GM18507 (cell line): ENCODE measurements around the gene ZEB2.
A peak's percentile ranks its signal among the peaks of the same experiment; 100 is the strongest.

Experiments used
- DNase-seq: peaks from one replicate; pipeline ENCODE4 v3.0.0; 2011; ENCODE audit warnings: low read depth; ENCODE audit not compliant: insufficient read length; ENCODE audit errors: extremely low spot score
- FAIRE-seq: peaks from 2 replicates; lab custom pipeline; 2011; peaks lifted over from hg19 to GRCh38; lab: Jason Lieb, UNC

The ZEB2 gene

DNA sequence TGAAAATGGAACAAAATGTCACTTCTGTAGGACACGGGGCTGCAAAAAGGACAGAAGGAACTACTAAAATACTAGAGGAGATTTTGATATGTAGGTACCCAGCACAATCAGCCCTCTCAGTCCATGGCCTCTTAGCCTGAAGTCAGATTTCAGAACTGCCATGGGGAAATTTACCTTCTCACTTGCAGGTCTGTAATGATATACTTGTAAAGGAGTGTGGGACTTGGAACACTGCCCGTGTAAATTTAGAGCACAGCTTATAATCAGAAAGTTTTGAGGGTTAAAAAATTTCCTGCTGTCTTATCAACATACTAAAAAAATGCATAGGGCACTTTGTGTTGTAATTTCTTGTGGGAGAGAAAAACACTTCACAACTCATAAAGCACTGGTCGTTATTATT is 60.6 kb downstream of the ZEB2 start:
- DNase-seq (no peak), FAIRE-seq (peak; percentile 9)

GRCh38 chr2:144458541-144458940 is 61.4 kb downstream of the ZEB2 start:
- DNase-seq, result no peak
- FAIRE-seq, result no peak

GRCh38 chr2:144456680-144457079 is 63.2 kb downstream of the ZEB2 start:
- DNase-seq, result no peak
- no peak for FAIRE-seq

DNA sequence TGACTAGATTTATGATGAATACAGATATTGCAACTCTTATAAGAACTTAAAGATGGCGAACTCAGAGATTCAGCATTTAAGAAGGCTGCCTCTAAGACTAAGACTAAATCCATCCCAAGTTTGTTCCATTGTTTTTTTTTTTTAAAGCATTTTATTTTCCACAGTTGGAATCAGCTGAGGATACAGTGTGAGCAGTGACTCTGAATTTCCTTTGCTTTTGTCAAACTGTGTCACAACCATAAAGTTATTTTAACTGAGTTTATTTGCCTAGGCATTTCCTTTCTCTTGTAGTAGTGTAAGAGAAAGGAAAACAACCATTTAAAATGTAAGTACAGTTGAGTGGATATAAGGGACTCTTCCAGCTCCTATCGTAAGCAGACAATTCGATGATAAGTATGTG is 63.9 kb downstream of the ZEB2 start:
- no peak for DNase-seq
- no peak for FAIRE-seq

DNA sequence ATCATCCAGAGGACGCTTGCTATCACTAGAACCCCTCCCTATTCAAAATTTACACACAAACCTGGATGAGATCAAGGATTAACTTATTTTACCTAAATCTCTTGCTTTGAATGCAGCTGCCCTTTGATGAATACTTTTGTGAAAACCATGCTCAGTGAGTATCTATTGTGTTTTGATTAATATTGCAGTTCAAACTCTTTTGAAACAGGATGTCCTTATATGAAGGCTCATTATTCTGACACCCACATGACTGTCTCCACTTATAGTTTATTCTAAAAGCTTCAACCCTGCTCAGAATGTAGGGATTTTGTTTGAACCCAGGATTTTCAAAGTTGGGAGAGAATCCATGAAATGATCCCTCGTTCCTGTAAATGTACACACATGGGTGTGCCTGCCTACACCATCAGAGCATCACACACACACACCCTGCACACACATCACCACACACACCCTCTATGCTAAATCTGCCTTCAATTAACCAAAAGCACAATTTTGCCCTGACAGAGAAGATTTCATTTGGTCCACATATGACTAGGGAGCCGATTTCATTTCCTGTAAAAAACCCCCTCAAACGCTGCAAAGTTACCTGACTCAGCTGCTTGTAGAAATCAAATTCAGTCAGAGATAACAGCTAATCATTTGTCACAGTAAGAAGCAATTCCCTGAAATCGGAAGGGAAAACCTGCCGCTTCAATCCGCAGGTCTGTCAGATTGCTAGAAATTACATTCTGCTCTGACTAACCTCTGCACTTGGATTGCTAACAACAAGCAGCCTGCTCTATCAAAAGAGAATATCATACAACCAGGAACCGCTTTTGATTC is 65.2 kb downstream of the ZEB2 start:
- FAIRE-seq (peak; percentile 70), DNase-seq (no peak)

DNA sequence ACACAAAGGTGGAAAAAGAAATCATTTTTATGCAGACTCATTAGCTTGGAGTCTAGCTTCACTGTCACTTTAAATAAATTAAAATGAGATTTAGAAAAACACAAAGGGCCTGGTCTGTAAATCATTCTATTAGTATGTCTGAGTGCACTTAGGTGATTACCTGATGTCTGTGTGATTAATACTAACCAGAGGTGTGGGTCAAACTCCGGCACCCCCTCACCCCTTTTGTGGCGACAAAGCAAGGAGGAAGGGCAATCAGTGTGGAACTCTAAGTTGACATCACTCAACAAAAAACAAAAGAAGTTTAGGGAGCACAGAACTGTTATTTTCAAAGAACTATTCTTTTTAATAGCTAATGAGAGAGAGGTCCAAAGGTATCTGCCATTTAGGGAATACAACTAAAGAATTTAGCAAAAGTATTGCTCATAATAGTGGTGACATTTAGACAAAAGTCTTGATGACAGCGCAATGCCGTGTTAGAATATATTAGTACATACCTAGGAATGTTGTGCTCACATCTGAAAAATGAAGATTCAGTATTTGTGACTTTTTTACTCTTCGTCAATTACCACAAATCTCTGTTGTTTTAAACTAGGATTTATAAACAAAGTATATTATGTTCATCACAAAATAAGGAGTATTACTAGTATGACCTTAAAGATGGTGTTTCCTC is 66.3 kb downstream of the ZEB2 start:
- no peak for DNase-seq

GRCh38 chr2:144452989-144453336 is 67.0 kb downstream of the ZEB2 start:
- DNase-seq (no peak), FAIRE-seq (no peak)

More for the DNA sequence above, 66.3 kb downstream of the ZEB2 start:
- FAIRE-seq, result no peak

DNA sequence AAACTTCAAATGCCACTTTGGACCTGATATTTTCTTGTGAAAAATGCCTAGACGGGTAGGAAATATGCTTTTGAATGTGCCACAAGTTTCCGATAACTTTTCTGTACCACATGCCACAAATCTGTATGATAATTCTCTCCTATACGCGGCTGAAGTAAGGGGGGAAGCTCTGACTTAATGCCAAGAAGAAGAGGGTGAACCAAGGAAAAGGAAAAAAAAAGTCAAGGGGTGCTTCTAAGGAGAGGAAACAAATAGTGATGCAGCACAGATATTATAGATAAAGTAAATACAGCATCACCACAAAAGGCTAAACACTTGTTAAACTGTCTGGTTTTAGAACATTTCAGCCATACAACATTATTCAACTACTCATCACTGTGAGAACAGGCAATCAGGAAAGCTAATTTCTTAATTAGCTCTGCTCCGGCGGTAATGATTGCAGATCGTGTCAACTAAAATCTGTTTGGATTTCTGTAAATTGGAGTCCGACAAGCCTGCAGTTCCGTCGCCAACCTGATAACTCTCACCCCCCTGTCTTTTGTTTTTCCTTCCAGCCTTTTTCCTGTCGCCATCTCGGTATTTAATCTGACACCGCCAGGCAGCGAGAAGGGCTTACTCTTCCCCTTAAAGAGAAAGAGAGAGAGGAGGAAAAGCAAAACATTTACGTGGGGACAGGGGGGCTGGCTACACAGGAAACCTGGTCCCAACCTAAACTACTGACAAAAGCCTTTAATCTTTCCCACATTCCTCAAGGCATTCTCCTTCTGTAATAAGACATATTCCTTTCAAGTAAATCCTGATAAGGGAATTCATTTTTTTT is 67.5 kb downstream of the ZEB2 start:
- FAIRE-seq (no peak), DNase-seq (no peak)

GRCh38 chr2:144451443-144451842 is 68.5 kb downstream of the ZEB2 start:
- FAIRE-seq, result no peak

GRCh38 chr2:144449028-144449406 is 70.9 kb downstream of the ZEB2 start:
- no peak for FAIRE-seq
- DNase-seq, result no peak

More at GRCh38 chr2:144451443-144451842, 68.5 kb downstream of the ZEB2 start:
- DNase-seq, result no peak

DNA sequence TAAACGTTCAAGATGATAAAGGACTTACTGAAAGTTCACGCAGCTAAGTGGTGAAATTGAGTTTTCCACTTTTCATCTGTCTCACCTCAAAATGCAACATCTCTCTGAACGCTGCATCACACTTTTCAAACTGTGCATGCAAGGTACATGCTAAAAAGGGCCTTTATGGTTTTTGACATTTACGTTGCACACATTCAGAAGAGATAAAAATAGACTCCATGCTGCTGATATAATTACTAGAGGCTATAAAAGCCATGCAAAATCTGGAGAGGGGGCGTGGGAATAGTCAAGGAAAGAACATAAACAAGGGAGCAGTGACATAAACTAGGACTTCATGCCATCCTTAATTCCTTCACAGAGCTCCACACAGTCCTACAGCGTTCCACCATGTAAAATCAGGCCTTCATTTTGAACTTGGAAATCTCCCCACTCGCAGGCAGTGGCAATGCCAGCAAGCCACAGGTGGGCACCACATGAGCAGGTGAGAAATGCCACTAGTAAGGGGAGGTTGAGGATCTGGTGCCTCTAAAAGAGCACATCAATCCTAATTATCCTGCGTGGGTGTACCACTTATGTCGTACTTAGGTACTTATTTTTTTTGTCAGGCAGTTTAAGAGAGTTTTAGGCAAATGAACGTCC is 71.4 kb downstream of the ZEB2 start:
- FAIRE-seq, result no peak
- no peak for DNase-seq

DNA sequence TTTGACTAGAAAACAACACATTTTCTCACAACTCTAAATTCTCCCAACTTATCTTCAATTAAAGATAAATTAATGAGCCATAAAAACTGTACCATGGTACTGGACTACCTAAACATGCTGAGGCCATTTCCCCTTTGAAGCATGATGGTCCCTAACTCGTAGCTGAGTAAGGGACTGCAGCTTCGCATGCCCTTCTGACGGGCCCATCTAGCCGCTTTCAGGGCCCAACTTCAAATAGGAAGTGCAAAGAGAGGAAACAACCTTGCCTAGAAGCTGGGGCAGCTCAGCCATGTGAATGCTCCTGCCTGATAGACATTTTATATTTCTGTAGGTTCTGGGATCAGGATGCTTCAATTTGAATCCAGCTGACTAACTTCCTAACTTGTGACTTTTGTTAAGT is 72.4 kb downstream of the ZEB2 start:
- DNase-seq, result no peak
- FAIRE-seq, result no peak

- DNase-seq, result no peak
- FAIRE-seq, result no peak
Observed at GRCh38 chr2:144446136-144446535, 73.8 kb downstream of the ZEB2 start.

GRCh38 chr2:144445196-144445595 is 74.7 kb downstream of the ZEB2 start:
- DNase-seq (no peak), FAIRE-seq (no peak)

- DNase-seq (no peak), FAIRE-seq (peak; percentile 26)
Observed at GRCh38 chr2:144443837-144444817, 75.8 kb downstream of the ZEB2 start.

- DNase-seq (no peak), FAIRE-seq (no peak)
Observed at GRCh38 chr2:144441711-144442141, 78.2 kb downstream of the ZEB2 start.

DNA sequence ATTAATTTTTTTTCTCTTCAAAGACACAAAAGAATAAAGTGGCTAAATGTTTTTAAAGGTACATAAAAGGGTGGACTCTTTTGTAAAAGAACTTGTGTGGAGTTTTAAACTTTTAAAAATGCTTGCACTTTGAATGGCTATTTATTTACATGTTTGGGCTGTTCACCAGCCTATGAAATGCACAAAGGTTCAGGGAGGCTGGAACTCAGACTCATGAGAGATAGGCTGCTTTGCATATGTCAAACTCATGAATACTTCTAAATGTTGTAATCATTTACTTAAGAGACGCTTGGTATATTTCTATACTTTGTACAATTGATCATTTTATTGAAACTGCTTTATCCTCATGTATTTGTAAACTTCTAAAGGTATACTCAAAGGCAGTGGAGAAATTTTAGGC is 79.9 kb downstream of the ZEB2 start:
- no peak for FAIRE-seq

DNA sequence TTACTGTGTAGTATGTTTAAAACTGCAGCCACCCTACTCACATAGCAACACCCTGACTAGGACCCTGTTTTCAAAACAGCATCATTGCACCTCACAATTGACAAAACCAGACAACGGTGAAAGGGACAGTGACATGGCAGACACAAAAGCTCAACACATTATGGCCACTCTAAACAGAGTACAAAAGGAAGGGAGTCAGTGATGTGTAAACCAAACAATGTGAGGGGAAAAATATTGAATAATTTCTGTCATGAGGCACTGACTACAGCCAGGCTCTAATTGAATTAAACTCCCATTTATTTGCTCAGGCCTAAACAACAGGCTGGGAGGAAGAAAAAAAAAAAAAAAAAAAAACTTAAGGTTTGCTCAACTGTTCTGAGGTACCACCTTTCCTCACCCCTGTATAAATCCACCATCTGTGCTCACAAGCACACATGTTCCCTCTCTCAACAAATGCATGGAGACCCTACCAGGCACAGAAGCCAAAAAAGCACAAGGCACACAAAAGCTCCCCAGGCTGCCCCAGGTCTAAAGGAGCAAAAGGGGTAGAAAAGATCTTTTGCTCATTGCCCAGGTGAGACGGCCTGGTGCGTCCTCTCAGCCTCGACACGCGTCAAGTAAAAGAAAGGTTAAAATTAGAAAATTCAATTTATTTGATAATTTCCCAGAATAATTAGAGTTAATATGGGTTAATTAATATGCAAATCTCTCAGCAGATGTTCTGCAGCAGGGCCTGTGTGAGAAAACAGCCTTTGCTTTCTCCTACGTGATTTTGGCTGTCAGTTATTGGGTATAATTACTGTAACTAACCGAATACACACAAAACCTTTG is 80.9 kb downstream of the ZEB2 start:
- FAIRE-seq, result no peak
- DNase-seq, result no peak

More for the DNA sequence above, 79.9 kb downstream of the ZEB2 start:
- no peak for DNase-seq
